Measurements from ENCODE around the gene TCP1. TPM values are rescaled to one million over a fixed set of nuclear protein-coding genes. Genes with fewer than 3 reads are reported as not detected.

TCP1 gene
- total and polyA plus RNA-seq, 2 donors (not counting 3 experiments of a cell fraction or from before 2014, with no cell fraction given) = 168 to 302 TPM

DNA sequence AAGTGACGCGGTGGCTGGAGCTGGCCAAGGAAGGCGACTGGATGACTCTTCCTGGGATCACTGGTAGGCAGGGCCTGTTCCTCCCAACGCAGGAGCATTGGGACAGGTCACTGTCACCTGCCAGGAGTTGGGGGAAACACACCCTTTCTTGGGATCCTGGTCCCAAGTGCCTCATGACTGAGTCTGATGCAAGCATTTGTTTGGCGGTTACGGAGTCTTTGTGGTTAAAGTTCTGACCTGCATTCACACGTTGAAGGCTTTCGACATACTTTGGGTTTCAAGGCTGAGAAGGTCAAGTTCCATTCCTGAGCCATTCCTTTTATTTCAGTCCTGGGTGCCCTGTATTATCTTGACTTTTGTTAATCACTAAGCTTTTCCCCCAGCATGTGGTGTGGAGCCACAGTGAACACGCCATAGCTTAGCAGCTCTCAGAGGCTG, 16.6 kb upstream of the TCP1 start:
- no peaks in the 10 kb centered on the region for H3K9me1 ChIP-seq (replicated peaks; ENCODE audit: control insufficient read depth, extremely low read depth, insufficient read depth, low read length)
- TF ChIP-seq POLR2AphosphoS5 (IDR thresholded peaks at IDR 0.05; ENCODE audit: insufficient read depth, low read depth, low read length) = no peak
- TF ChIP-seq EZH2 (IDR thresholded peaks at IDR 0.05; ENCODE audit: borderline replicate concordance, low read depth, low read length, severe bottlenecking) = no peak
- TF ChIP-seq GATA2 (IDR thresholded peaks at IDR 0.05; ENCODE audit: insufficient read depth, insufficient read length, low read depth, low read length) = no peak
- TF ChIP-seq, protein P1, sequence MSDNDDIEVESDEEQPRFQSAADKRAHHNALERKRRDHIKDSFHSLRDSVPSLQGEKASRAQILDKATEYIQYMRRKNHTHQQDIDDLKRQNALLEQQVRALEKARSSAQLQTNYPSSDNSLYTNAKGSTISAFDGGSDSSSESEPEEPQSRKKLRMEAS (IDR thresholded peaks at IDR 0.05; ENCODE audit: insufficient read depth, insufficient read length) = no peak
- no peak for TF ChIP-seq JUN (IDR thresholded peaks at IDR 0.05; ENCODE audit: borderline replicate concordance, insufficient read depth, insufficient read length, low read depth)
- TF ChIP-seq FOS (IDR thresholded peaks at IDR 0.05; ENCODE audit: borderline replicate concordance, insufficient read depth, low read length) = no peak
- TF ChIP-seq POLR2A (IDR thresholded peaks at IDR 0.05; ENCODE audit: low read depth, low read length) = no peak
- no peak for TF ChIP-seq CTCF (IDR thresholded peaks at IDR 0.05; ENCODE audit: extremely low read depth in 1 of 2, insufficient read depth in 1 of 2, low read depth in 1 of 2, low read length in 2 of 2)
- TF ChIP-seq MYC (IDR thresholded peaks at IDR 0.05; ENCODE audit: low read depth, low read length) = no peak
- BruUV-seq (replicated peaks) = no TSS peak
- intact Hi-C loops (cut with micrococcal nuclease) = no loop called here
- no peak overlapping the region for H2AFZ ChIP-seq (ENCODE audit: low read depth, low read length)
- no peak overlapping the region for H3K4me2 ChIP-seq (ENCODE audit: insufficient read depth, low read length)
- H3K79me2 ChIP-seq (ENCODE audit: control insufficient read depth, insufficient read depth, low read length) = no peaks in the 10 kb centered on the region
- no peak overlapping the region for H3K9ac ChIP-seq (replicated peaks; ENCODE audit: extremely low read depth, insufficient read depth, low read length)
- POLR2A ChIA-PET = no interaction called here
- no peaks in the 10 kb centered on the region for H3K4me1 ChIP-seq (ENCODE audit: control insufficient read depth, extremely low read depth, insufficient read depth, low read length)
- dilution Hi-C loops (cut with MboI; ENCODE audit: extremely low pct_ligation_motif_present, low sequenced_read_pairs) = no loop called here
- no peaks in the 10 kb centered on the region for H3K36me3 ChIP-seq (ENCODE audit: control insufficient read depth in 2 of 2, extremely low read depth in 1 of 2, insufficient read depth in 2 of 2, low read length in 2 of 2)
- no peak overlapping the region for H3K4me3 ChIP-seq (replicated peaks in 1 of 3; ENCODE audit: insufficient read depth in 1 of 3, low read depth in 1 of 3, low read length in 3 of 3)
- H3K27ac ChIP-seq (ENCODE audit: insufficient read depth, low read depth, low read length) = no peak overlapping the region
- CTCF ChIA-PET = interaction anchor here (1.7 kb wide), 1 partner anchor 46 kb away, joined by 3 read pairs; no protein-coding TSS in a partner anchor
- no peaks in the 10 kb centered on the region for H4K20me1 ChIP-seq (replicated peaks; ENCODE audit: control insufficient read depth, extremely low read depth, insufficient read depth, low read length)
- no peaks in the 10 kb centered on the region for H3K9me3 ChIP-seq (replicated peaks; ENCODE audit: control insufficient read depth, insufficient read depth, low read length)
- no peak for DNase-seq (ENCODE audit: low read depth, low spot score)
- H3K27me3 ChIP-seq (ENCODE audit: control insufficient read depth in 2 of 2, insufficient read depth in 2 of 2, low read length in 2 of 2) = no peaks in the 10 kb centered on the region
- FAIRE-seq = no peak
